Neural cell (in vitro differentiated cells): ENCODE results near the gene TRABD2B. TPM values are rescaled to one million over a fixed set of nuclear protein-coding genes. Genes with fewer than 3 reads are reported as not detected.

Experiments used
- H2AFZ ChIP-seq: fragments of 200-600, 300-800 bp; sonication (generic), shearing (Covaris generic); 2 replicates; pipeline ENCODE4 v1.6.0; 2014; ENCODE audit warnings: low read depth, mild to moderate bottlenecking, antibody characterized with exemption, low read length, moderate library complexity
- H3F3A ChIP-seq: fragments of 200-600 bp; shearing (Covaris generic); 2 replicates; pipeline ENCODE4 v1.6.1; 2016; ENCODE audit warnings: mild to moderate bottlenecking, moderate library complexity, mixed read lengths, antibody characterized with exemption, low read length; ENCODE audit not compliant: insufficient read depth, poor library complexity, severe bottlenecking
- H3K27ac ChIP-seq: fragments of 200-600, 300-800 bp; sonication (generic), shearing (Covaris generic); 2 replicates; pipeline ENCODE4 v1.5.1; 2014; ENCODE audit warnings: mild to moderate bottlenecking, low read length, moderate library complexity
- H3K27me3 ChIP-seq: fragments of 300-800, 200-600 bp; sonication (generic), shearing (Covaris generic); 2 replicates; pipeline ENCODE4 v1.6.0; 2014; ENCODE audit warnings: mild to moderate bottlenecking, low read depth, low read length, moderate library complexity; ENCODE audit not compliant: insufficient read depth
- H3K36me3 ChIP-seq: fragments of 300-800, 200-600 bp; sonication (generic), shearing (Covaris generic); 2 replicates; pipeline ENCODE4 v1.5.1; 2014; ENCODE audit warnings: mild to moderate bottlenecking, antibody characterized with exemption, low read length, moderate library complexity; ENCODE audit not compliant: insufficient read depth
- H3K4me2 ChIP-seq: fragments of 300-800, 200-600 bp; sonication (generic), shearing (Covaris generic); 2 replicates; pipeline ENCODE4 v1.6.0; 2014; ENCODE audit warnings: mild to moderate bottlenecking, low read length
- H3K4me3 ChIP-seq: fragments of 300-800, 200-600 bp; sonication (generic), shearing (Covaris generic); 2 replicates; pipeline ENCODE4 v1.5.1; 2014; ENCODE audit warnings: mild to moderate bottlenecking, low read length, moderate library complexity
- H3K79me2 ChIP-seq: fragments of 200-600 bp; shearing (Covaris generic); replicated peaks from 2 replicates; pipeline ENCODE4 v1.6.0; 2014; ENCODE audit warnings: mild to moderate bottlenecking, low read length, moderate library complexity; ENCODE audit not compliant: insufficient read depth
- H3K9ac ChIP-seq: fragments of 300-800, 200-600 bp; sonication (generic), shearing (Covaris generic); 2 replicates; pipeline ENCODE4 v1.6.1; 2016; ENCODE audit warnings: mild to moderate bottlenecking, low read length, mixed read lengths
- H3K9me2 ChIP-seq: fragments of 200-600 bp; shearing (Covaris generic); 2 replicates; pipeline ENCODE4 v1.6.1; 2016; ENCODE audit warnings: mild to moderate bottlenecking, low read length, mixed read lengths; ENCODE audit not compliant: insufficient read depth
- H3K9me3 ChIP-seq: fragments of 200-600, 300-800 bp; sonication (generic), shearing (Covaris generic); 2 replicates; pipeline ENCODE4 v1.6.1; 2016; ENCODE audit warnings: mild to moderate bottlenecking, mixed run types, low read length, moderate library complexity, mixed read lengths
- H4K20me1 ChIP-seq: fragments of 200-600 bp; shearing (Covaris generic); 2 replicates; pipeline ENCODE4 v1.6.1; 2016; ENCODE audit warnings: mild to moderate bottlenecking, mixed run types; ENCODE audit not compliant: insufficient read depth
- EP300 ChIP-seq: fragments of 450-650 bp; conservative IDR thresholded peaks from 2 replicates; pipeline ENCODE4 v1.6.1; 2014; ENCODE audit warnings: antibody characterized with exemption, mild to moderate bottlenecking, moderate library complexity; ENCODE audit not compliant: poor library complexity, severe bottlenecking
- EZH2 ChIP-seq: fragments of 200-600, 300-800 bp; shearing (Covaris generic), sonication (generic); IDR thresholded peaks from 2 replicates; pipeline ENCODE4 v1.6.1; 2014; ENCODE audit warnings: antibody characterized with exemption, low read length, borderline replicate concordance, mild to moderate bottlenecking; ENCODE audit not compliant: insufficient read depth, poor library complexity, severe bottlenecking
- MXI1 ChIP-seq: fragments of 450-650 bp; conservative IDR thresholded peaks from 2 replicates; pipeline ENCODE4 v1.6.1; 2014; ENCODE audit warnings: antibody characterized with exemption, mild to moderate bottlenecking; ENCODE audit not compliant: poor library complexity, severe bottlenecking
- POLR2AphosphoS5 ChIP-seq: IDR thresholded peaks from 2 replicates; pipeline ENCODE4 v1.6.1; 2012
- RAD21 ChIP-seq: fragments of 450-650 bp; conservative IDR thresholded peaks from 2 replicates; pipeline ENCODE4 v1.6.1; 2014; ENCODE audit warnings: antibody characterized with exemption, mild to moderate bottlenecking, moderate library complexity
- SMC3 ChIP-seq: fragments of 450-650 bp; conservative IDR thresholded peaks from 2 replicates; pipeline ENCODE4 v1.6.1; 2014; ENCODE audit warnings: antibody characterized with exemption, mild to moderate bottlenecking, moderate library complexity; ENCODE audit not compliant: poor library complexity
- TAF1 ChIP-seq: IDR thresholded peaks from 2 replicates; pipeline ENCODE4 v1.6.1; 2012; ENCODE audit warnings: low read depth
- polyA plus RNA-seq: library from polyadenylated mRNA; depleted of rRNA; stranded (reverse); fragments of >200 nt; gene quantifications from 2 replicates; pipeline ENCODE4 v1.2.3, GENCODE V29; 2014
- TF ChIP-seq, protein P1 (sequence below): fragments of 450-650 bp; IDR thresholded peaks from 2 replicates; pipeline ENCODE4 v1.5.1; 2014; ENCODE audit warnings: antibody characterized with exemption, mild to moderate bottlenecking, moderate library complexity; ENCODE audit not compliant: poor library complexity, severe bottlenecking
- TF ChIP-seq, protein P2 (sequence below): IDR thresholded peaks from 2 replicates; pipeline ENCODE4 v1.6.1; 2012; ENCODE audit warnings: borderline replicate concordance

Gene TRABD2B
- polyA plus RNA-seq, 1 donor from 2014 or later = 0.02 TPM

DNA sequence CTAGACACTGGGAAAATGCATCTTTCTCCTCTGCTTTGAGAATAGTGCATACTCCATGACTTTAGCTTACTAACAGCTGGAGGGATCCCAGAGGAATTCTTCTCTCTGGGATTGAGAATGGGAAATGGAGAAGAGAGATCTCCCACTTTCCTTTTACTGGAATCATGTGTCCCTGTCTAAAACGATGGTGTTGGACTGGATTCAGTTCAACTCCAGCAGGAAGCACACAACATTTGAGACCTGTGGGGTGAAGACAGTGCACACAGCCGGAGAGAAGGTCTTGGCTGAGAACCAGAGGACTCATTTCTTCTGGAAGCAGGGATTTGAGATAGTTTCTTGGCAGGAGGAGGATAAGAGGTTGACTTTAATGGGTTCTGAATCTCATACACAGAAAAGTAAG, 58.7 kb downstream of the TRABD2B start:
- H3K4me2 ChIP-seq = no peak overlapping the region
- H3K27me3 ChIP-seq = no peaks in the 10 kb centered on the region
- no peaks in the 10 kb centered on the region for H3K36me3 ChIP-seq
- TF ChIP-seq, protein P1, sequence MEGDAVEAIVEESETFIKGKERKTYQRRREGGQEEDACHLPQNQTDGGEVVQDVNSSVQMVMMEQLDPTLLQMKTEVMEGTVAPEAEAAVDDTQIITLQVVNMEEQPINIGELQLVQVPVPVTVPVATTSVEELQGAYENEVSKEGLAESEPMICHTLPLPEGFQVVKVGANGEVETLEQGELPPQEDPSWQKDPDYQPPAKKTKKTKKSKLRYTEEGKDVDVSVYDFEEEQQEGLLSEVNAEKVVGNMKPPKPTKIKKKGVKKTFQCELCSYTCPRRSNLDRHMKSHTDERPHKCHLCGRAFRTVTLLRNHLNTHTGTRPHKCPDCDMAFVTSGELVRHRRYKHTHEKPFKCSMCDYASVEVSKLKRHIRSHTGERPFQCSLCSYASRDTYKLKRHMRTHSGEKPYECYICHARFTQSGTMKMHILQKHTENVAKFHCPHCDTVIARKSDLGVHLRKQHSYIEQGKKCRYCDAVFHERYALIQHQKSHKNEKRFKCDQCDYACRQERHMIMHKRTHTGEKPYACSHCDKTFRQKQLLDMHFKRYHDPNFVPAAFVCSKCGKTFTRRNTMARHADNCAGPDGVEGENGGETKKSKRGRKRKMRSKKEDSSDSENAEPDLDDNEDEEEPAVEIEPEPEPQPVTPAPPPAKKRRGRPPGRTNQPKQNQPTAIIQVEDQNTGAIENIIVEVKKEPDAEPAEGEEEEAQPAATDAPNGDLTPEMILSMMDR = no peak
- TF ChIP-seq MXI1 = no peak
- TF ChIP-seq RAD21 = no peak
- TF ChIP-seq, protein P2, sequence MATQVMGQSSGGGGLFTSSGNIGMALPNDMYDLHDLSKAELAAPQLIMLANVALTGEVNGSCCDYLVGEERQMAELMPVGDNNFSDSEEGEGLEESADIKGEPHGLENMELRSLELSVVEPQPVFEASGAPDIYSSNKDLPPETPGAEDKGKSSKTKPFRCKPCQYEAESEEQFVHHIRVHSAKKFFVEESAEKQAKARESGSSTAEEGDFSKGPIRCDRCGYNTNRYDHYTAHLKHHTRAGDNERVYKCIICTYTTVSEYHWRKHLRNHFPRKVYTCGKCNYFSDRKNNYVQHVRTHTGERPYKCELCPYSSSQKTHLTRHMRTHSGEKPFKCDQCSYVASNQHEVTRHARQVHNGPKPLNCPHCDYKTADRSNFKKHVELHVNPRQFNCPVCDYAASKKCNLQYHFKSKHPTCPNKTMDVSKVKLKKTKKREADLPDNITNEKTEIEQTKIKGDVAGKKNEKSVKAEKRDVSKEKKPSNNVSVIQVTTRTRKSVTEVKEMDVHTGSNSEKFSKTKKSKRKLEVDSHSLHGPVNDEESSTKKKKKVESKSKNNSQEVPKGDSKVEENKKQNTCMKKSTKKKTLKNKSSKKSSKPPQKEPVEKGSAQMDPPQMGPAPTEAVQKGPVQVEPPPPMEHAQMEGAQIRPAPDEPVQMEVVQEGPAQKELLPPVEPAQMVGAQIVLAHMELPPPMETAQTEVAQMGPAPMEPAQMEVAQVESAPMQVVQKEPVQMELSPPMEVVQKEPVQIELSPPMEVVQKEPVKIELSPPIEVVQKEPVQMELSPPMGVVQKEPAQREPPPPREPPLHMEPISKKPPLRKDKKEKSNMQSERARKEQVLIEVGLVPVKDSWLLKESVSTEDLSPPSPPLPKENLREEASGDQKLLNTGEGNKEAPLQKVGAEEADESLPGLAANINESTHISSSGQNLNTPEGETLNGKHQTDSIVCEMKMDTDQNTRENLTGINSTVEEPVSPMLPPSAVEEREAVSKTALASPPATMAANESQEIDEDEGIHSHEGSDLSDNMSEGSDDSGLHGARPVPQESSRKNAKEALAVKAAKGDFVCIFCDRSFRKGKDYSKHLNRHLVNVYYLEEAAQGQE = no peak
- TF ChIP-seq EZH2 = no peak
- no peak for TF ChIP-seq POLR2AphosphoS5
- TF ChIP-seq TAF1 = no peak
- TF ChIP-seq EP300 = no peak
- no peak for TF ChIP-seq SMC3
- H3F3A ChIP-seq = no peaks in the 10 kb centered on the region
- no peak overlapping the region for H3K9ac ChIP-seq
- no peaks in the 10 kb centered on the region for H3K79me2 ChIP-seq
- H2AFZ ChIP-seq = no peak overlapping the region
- no peaks in the 10 kb centered on the region for H3K9me3 ChIP-seq
- H4K20me1 ChIP-seq = no peaks in the 10 kb centered on the region
- no peak overlapping the region for H3K4me3 ChIP-seq
- no peak overlapping the region for H3K27ac ChIP-seq
- no peaks in the 10 kb centered on the region for H3K9me2 ChIP-seq

DNA sequence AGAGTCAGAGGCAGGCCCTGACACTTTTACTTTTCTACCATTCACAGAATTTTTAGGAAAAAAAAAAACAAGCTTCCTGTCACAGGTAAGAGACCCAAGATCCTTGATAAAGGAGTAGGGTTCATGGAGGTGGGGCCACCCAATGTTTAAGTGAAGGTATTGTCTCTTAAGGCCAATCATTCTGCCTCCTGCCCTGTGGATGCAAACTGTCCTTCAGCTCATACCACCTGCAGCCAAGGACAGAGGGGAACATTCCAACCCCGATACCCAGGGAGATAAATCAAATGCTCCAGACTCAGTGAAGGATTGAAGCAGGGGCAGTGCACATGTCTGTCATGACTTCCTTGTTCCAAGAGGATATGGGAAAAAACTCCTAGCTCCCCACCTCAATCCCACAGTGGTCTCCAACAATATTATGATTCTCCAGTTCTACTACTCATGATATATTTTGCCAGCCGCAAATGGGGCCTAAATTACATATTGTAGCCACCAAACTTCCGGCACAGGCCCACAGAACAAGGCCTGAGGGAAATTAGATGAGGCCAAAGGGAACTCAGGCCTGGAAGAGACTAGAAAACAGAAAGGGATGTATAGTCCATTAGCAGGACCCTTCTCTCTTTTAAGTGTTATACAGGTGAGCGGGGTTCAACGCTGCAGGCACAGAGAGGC, 59.5 kb downstream of the TRABD2B start:
- no peaks in the 10 kb centered on the region for H3F3A ChIP-seq
- no peak overlapping the region for H3K27ac ChIP-seq
- no peak overlapping the region for H2AFZ ChIP-seq
- H4K20me1 ChIP-seq = no peaks in the 10 kb centered on the region
- H3K4me3 ChIP-seq = no peak overlapping the region
- H3K79me2 ChIP-seq = no peaks in the 10 kb centered on the region
- H3K36me3 ChIP-seq = no peaks in the 10 kb centered on the region
- H3K9ac ChIP-seq = no peak overlapping the region
- TF ChIP-seq MXI1 = no peak
- TF ChIP-seq, protein P1 = no peak
- TF ChIP-seq, protein P2 = no peak
- no peak for TF ChIP-seq EZH2
- no peak for TF ChIP-seq SMC3
- TF ChIP-seq POLR2AphosphoS5 = no peak
- TF ChIP-seq TAF1 = no peak
- TF ChIP-seq EP300 = no peak
- TF ChIP-seq RAD21 = no peak
- no peak overlapping the region for H3K4me2 ChIP-seq
- H3K9me3 ChIP-seq = no peaks in the 10 kb centered on the region
- no peaks in the 10 kb centered on the region for H3K27me3 ChIP-seq
- no peaks in the 10 kb centered on the region for H3K9me2 ChIP-seq
